ENCODE data around the gene CASTOR1. TPM values are rescaled to one million over a fixed set of nuclear protein-coding genes. Genes with fewer than 3 reads are reported as not detected.

Gene CASTOR1
- total RNA-seq, 6 experiments from 2014 or later, result 0.86 to 8.6 (median 4.0) TPM

DNA sequence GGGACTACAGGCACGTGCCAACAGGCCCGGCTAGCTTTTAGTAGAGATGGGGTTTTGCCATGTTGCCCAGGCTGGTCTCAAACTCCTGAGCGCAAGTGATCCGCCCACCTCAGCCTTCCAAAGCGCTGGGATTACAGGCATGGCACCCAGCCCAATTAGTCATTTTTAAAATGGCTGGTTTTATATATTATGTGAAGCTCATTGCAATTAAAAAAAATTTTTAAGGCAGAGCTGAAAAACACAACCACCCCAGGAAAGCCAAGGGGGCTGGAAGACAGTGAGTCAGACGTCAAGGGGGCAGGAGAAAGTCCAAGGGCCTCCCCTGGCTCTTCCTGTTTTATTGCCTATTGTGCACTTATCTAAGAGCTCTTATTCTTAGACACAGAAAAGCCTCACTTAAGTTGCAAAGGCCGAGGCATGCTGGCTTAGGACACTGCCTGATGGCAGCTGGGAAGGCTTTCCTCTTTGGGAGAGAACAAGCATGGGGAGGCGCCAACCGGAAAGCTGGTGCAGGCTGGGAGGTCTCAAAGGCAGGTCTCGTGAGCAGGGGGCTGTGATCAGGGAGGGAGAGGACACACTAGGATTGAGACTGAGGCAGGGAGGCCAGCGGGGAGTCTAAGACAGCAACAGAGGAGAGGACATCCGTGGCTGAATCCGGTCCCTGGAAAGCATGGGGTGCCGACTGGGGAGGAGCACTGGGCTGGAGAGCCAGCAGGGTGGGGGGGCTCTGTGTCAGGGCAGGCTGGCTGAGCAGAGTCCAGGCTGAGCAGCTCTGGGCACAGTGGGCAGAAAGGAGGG lies 11.6 kb downstream of the CASTOR1 start:
- Histone ChIP-seq H3K27me3 (no peaks in the 10 kb centered on the region), H3K36me3 (no peaks in the 10 kb centered on the region), H3K27ac (peak overlapping the region in 1 of 3 donors; percentile 54), H3K9me3 (no peaks in the 10 kb centered on the region), H3K4me3 (no peak overlapping the region), H3K4me1 (no peaks in the 10 kb centered on the region)
- 73% methylated on average over 11 of the region's 14 CpGs for WGBS (ENCODE audit: insufficient coverage, low coverage, low lambda C conversion rate, missing lambda C conversion rate)
- TF ChIP-seq POLR2A (IDR thresholded peaks at IDR 0.05), result no peak
- TF ChIP-seq, protein P1, sequence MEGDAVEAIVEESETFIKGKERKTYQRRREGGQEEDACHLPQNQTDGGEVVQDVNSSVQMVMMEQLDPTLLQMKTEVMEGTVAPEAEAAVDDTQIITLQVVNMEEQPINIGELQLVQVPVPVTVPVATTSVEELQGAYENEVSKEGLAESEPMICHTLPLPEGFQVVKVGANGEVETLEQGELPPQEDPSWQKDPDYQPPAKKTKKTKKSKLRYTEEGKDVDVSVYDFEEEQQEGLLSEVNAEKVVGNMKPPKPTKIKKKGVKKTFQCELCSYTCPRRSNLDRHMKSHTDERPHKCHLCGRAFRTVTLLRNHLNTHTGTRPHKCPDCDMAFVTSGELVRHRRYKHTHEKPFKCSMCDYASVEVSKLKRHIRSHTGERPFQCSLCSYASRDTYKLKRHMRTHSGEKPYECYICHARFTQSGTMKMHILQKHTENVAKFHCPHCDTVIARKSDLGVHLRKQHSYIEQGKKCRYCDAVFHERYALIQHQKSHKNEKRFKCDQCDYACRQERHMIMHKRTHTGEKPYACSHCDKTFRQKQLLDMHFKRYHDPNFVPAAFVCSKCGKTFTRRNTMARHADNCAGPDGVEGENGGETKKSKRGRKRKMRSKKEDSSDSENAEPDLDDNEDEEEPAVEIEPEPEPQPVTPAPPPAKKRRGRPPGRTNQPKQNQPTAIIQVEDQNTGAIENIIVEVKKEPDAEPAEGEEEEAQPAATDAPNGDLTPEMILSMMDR (IDR thresholded peaks at IDR 0.05), result no peak
- DNase-seq (no peak), ATAC-seq (peak; percentile 62 to 73 (median 66))
- intact Hi-C loops (cut with DNase I), result no loop called here

DNA sequence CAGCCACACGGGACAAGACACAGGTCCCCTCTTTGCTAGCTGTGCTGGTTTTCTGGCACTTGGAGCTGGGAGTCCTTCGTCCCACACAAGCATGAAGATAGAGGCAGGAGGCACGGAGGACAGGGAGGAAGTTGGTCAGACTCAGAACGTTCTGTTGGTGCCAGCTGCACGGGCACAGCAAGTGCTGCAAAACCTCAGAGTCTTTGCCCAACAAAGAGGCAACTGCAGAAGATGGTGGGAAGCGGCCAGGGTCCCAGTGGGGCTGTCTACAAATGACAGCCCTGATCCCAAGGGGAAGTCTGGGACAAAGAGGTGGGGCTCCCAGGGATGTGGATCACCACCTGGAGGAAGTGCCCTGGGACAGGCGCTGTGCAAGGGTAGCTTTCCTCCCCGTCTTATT lies 13.3 kb downstream of the CASTOR1 start:
- Histone ChIP-seq H3K4me1 (no peaks in the 10 kb centered on the region), H3K9me3 (no peaks in the 10 kb centered on the region), H3K36me3 (no peaks in the 10 kb centered on the region), H3K4me3 (no peak overlapping the region), H3K27me3 (no peaks in the 10 kb centered on the region), H3K27ac (no peak overlapping the region)
- no peak for DNase-seq
- intact Hi-C loops (cut with DNase I), result no loop called here
- 50% methylated on average over 6 of the region's 8 CpGs for whole genome bisulfite sequencing (ENCODE audit: insufficient coverage, low coverage, low lambda C conversion rate, missing lambda C conversion rate)
- TF ChIP-seq, protein P1 (IDR thresholded peaks at IDR 0.05), result no peak
- no peak for TF ChIP-seq POLR2A (IDR thresholded peaks at IDR 0.05)
- ATAC-seq, result no peak

DNA sequence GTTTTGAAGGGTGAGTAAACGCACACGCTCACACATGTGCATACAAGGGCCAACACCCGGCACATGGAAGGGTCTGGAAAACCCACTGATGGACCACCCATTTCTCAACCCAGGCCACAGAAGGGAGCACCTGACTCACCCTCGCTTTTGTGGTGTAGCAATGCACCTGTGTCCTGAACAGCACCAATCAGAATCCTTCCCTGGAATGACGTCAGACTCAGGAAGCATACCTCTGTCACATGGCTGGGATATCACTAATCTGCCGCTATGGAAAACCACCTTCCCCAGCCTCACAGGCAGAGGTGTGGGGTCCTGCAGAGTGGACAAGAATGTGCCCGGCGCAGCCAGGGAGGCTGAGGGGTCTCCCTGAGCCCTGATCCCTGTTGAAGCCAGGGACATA lies 13.7 kb downstream of the CASTOR1 start:
- ATAC-seq, result no peak
- no peak for DNase-seq
- Histone ChIP-seq H3K4me1 (no peaks in the 10 kb centered on the region), H3K9me3 (no peaks in the 10 kb centered on the region), H3K36me3 (no peaks in the 10 kb centered on the region), H3K27ac (no peak overlapping the region), H3K27me3 (no peaks in the 10 kb centered on the region), H3K4me3 (no peak overlapping the region)
- no peak for TF ChIP-seq POLR2A (IDR thresholded peaks at IDR 0.05)
- TF ChIP-seq, protein P1 (IDR thresholded peaks at IDR 0.05), result no peak
- intact Hi-C loops (cut with DNase I), result no loop called here
- 41% methylated on average over 5 of the region's 8 CpGs for WGBS (ENCODE audit: insufficient coverage, low coverage, low lambda C conversion rate, missing lambda C conversion rate)

GRCh38 chr22:30274437-30274812 lies 14.9 kb downstream of the CASTOR1 start:
- no peak for DNase-seq
- ATAC-seq, result no peak
- no peaks in the 10 kb centered on the region for H3K36me3 ChIP-seq
- H3K9me3 ChIP-seq, result no peaks in the 10 kb centered on the region
- H3K27me3 ChIP-seq, result no peaks in the 10 kb centered on the region
- no peak overlapping the region for H3K27ac ChIP-seq
- H3K4me3 ChIP-seq, result no peak overlapping the region
- no peak for TF ChIP-seq POLR2A (IDR thresholded peaks at IDR 0.05)
- TF ChIP-seq, protein P1 (IDR thresholded peaks at IDR 0.05), result no peak
- WGBS (ENCODE audit: insufficient coverage, low coverage, low lambda C conversion rate, missing lambda C conversion rate), result 92% methylated on average over 5 of the region's 9 CpGs
- intact Hi-C loops (cut with DNase I), result no loop called here
- no peaks in the 10 kb centered on the region for H3K4me1 ChIP-seq
